Measurements from ENCODE around the gene GCGR.

- no peak for TF ChIP-seq CTCF (IDR thresholded peaks at IDR 0.05)
- TF ChIP-seq POLR2A (IDR thresholded peaks at IDR 0.05) = no peak
- no peak for TF ChIP-seq POLR2AphosphoS5 (IDR thresholded peaks at IDR 0.05)
- TF ChIP-seq EP300 (IDR thresholded peaks at IDR 0.05; ENCODE audit: low read depth) = no peak
Measured at GRCh38 chr17:81801327-81801726, 2.6 kb upstream of the GCGR start.
